Measurements from ENCODE around the gene STARD4. TPM values are rescaled to one million over a fixed set of nuclear protein-coding genes. Genes with fewer than 3 reads are reported as not detected.

STARD4 gene
- total RNA-seq, 2 donors from 2014 or later, result 6.0 to 10.9 TPM

- Histone ChIP-seq H3K36me3 (replicated peaks in 1 of 2; ENCODE audit: insufficient read depth in 1 of 2, low read depth in 2 of 2) (no peaks in the 10 kb centered on the region), H3K27ac (no peak overlapping the region), H3K4me3 (no peak overlapping the region), H3K9me3 (no peaks in the 10 kb centered on the region), H3K27me3 (no peaks in the 10 kb centered on the region), H3K4me1 (no peaks in the 10 kb centered on the region)
- no peak for DNase-seq
- intact Hi-C loops (cut with DNase I), result no loop called here
- no peak for TF ChIP-seq POLR2A (IDR thresholded peaks at IDR 0.05)
- TF ChIP-seq, protein P1, sequence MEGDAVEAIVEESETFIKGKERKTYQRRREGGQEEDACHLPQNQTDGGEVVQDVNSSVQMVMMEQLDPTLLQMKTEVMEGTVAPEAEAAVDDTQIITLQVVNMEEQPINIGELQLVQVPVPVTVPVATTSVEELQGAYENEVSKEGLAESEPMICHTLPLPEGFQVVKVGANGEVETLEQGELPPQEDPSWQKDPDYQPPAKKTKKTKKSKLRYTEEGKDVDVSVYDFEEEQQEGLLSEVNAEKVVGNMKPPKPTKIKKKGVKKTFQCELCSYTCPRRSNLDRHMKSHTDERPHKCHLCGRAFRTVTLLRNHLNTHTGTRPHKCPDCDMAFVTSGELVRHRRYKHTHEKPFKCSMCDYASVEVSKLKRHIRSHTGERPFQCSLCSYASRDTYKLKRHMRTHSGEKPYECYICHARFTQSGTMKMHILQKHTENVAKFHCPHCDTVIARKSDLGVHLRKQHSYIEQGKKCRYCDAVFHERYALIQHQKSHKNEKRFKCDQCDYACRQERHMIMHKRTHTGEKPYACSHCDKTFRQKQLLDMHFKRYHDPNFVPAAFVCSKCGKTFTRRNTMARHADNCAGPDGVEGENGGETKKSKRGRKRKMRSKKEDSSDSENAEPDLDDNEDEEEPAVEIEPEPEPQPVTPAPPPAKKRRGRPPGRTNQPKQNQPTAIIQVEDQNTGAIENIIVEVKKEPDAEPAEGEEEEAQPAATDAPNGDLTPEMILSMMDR (IDR thresholded peaks at IDR 0.05), result no peak
- no peak for ATAC-seq
These were observed 49.0 kb downstream of the STARD4 start for GRCh38 chr5:111463311-111463710.

DNA sequence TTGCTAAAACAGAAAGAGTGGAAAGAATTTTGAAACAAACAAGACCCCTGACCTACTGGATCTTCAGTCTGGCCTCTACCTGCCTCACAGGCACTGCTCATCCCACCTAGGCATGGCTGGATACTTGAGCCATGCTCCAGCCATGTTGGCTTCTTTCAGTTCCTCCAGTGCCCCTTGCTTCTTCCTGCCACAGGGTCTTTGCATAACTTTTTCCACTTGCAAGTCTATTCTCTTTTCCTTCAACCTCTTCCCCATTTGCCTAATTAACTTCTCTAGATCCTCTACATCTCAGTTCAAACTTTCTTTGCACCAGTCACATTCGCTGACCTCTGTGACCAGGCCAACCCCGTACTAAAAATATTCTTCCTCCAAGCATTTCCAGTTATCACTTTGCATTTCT lies 50.4 kb downstream of the STARD4 start:
- Histone ChIP-seq H3K27ac (no peak overlapping the region), H3K4me1 (no peaks in the 10 kb centered on the region), H3K4me3 (no peak overlapping the region), H3K9me3 (no peaks in the 10 kb centered on the region), H3K27me3 (no peaks in the 10 kb centered on the region), H3K36me3 (replicated peaks in 1 of 2; ENCODE audit: insufficient read depth in 1 of 2, low read depth in 2 of 2) (no peaks in the 10 kb centered on the region)
- DNase-seq (no peak), ATAC-seq (no peak)
- TF ChIP-seq, protein P1 (IDR thresholded peaks at IDR 0.05), result no peak
- intact Hi-C loops (cut with DNase I), result no loop called here
- WGBS, 2 donors, result 83 to 93% methylated on average over 2 of the region's 2 CpGs

DNA sequence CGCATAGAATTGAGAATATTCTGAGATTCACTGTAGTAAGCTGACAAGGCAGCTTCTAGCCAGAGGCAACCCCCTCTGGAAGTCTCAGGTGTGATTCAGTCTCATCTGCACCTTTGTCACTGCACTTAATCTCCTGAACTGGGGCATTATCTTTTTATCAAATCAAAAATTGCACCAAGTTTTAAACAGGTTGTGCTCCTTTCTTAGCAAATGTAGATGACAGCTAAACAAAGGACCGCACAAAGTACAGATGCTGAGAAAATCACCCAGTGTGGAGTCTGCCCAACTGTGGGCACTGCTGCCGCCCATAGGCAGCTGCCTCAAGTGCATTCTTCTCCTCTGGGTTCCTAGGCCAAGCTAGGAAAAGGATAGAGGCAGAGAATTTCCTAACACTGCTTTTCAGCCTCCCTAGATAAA lies 51.1 kb downstream of the STARD4 start:
- ATAC-seq, result no peak
- H3K4me3 ChIP-seq, result no peak overlapping the region
- DNase-seq, result peak in 1 of 4 donors; percentile 35

DNA sequence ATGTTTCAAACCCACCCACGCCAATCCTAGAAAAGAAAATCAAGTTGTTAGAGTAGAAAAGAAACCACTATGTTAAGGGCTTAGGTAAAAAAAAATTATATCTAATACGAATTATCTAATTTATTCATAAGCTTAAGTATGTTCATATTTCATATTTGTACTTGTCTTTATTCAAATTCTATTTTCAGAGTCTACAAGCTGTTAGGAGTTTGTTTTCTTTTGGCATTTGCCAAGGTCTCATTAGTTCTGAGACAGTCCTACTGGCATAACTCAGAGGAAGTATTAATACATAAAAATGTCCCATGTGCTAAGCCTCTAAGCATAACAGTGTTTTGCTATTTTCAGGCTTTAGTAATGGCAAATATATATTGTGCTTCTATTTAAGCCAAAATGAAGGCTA lies 57.6 kb downstream of the STARD4 start:
- Histone ChIP-seq H3K27ac (no peak overlapping the region), H3K36me3 (replicated peaks in 1 of 2; ENCODE audit: insufficient read depth in 1 of 2, low read depth in 2 of 2) (no peaks in the 10 kb centered on the region), H3K27me3 (no peaks in the 10 kb centered on the region), H3K4me3 (no peak overlapping the region), H3K4me1 (peaks cover 13% of the 10 kb centered on the region), H3K9me3 (no peaks in the 10 kb centered on the region)
- 44 to 49% methylated on average over 2 of the region's 2 CpGs for WGBS, 2 donors
- ATAC-seq (no peak), DNase-seq (no peak)
- intact Hi-C loops (cut with DNase I), result no loop called here
- TF ChIP-seq, protein P1 (IDR thresholded peaks at IDR 0.05), result no peak
- no peak for TF ChIP-seq POLR2A (IDR thresholded peaks at IDR 0.05)

More for the DNA sequence above, 51.1 kb downstream of the STARD4 start:
- 38 to 50% methylated on average over 3 of the region's 3 CpGs for WGBS, 2 donors
- H3K27ac ChIP-seq, result no peak overlapping the region
- H3K36me3 ChIP-seq (replicated peaks in 1 of 2; ENCODE audit: insufficient read depth in 1 of 2, low read depth in 2 of 2), result no peaks in the 10 kb centered on the region
- intact Hi-C loops (cut with DNase I), result no loop called here
- no peaks in the 10 kb centered on the region for H3K27me3 ChIP-seq
- H3K9me3 ChIP-seq, result no peaks in the 10 kb centered on the region
- TF ChIP-seq, protein P1 (IDR thresholded peaks at IDR 0.05), result peak in 2 of 7 experiments; percentile 14 to 52
- TF ChIP-seq POLR2A (IDR thresholded peaks at IDR 0.05), result no peak
- no peaks in the 10 kb centered on the region for H3K4me1 ChIP-seq

DNA sequence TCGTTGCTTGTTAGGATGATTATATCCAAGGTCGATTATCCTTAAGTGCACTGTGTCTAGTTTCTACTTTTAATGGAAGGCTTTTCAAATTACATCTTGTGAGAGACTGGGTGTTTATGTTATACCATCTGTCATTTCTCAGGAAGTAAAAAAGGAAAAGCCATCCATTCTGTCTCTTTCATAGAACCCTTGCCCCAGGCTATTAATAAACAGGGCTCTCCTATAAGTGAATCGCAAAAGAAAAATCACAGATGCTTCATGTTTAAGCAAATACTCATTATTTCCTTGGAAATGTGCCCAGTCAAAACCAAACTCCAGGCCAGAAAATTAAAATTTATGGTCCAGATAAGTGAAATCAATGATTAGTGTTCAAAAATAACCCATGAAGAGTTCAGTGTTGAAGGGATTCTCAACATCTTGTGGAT lies 58.1 kb downstream of the STARD4 start:
- no peaks in the 10 kb centered on the region for H3K27me3 ChIP-seq
- intact Hi-C loops (cut with DNase I), result no loop called here
- peaks cover 13% of the 10 kb centered on the region for H3K4me1 ChIP-seq
- WGBS, 2 donors, result 9 to 11% methylated on average over 3 of the region's 3 CpGs
- no peak overlapping the region for H3K27ac ChIP-seq
- H3K4me3 ChIP-seq, result no peak overlapping the region
- DNase-seq, result no peak
- H3K36me3 ChIP-seq (replicated peaks in 1 of 2; ENCODE audit: insufficient read depth in 1 of 2, low read depth in 2 of 2), result no peaks in the 10 kb centered on the region
- no peaks in the 10 kb centered on the region for H3K9me3 ChIP-seq
- no peak for TF ChIP-seq POLR2A (IDR thresholded peaks at IDR 0.05)
- TF ChIP-seq, protein P1 (IDR thresholded peaks at IDR 0.05), result no peak
- ATAC-seq, result no peak

Data from body of pancreas (tissue), 4 donors.